Measurements from ENCODE around the gene VDAC2. TPM values are rescaled to one million over a fixed set of nuclear protein-coding genes. Genes with fewer than 3 reads are reported as not detected.

VDAC2 gene
- total and polyA plus RNA-seq, 10 of the 15 experiments (the other 5 are each of a cell fraction or from before 2014, with no cell fraction given) = 73.4 to 294 (median 146) TPM

GRCh38 chr10:75265856-75266255 lies 55.3 kb downstream of the VDAC2 start (continued):
- TF ChIP-seq, protein P1, sequence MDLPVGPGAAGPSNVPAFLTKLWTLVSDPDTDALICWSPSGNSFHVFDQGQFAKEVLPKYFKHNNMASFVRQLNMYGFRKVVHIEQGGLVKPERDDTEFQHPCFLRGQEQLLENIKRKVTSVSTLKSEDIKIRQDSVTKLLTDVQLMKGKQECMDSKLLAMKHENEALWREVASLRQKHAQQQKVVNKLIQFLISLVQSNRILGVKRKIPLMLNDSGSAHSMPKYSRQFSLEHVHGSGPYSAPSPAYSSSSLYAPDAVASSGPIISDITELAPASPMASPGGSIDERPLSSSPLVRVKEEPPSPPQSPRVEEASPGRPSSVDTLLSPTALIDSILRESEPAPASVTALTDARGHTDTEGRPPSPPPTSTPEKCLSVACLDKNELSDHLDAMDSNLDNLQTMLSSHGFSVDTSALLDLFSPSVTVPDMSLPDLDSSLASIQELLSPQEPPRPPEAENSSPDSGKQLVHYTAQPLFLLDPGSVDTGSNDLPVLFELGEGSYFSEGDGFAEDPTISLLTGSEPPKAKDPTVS (IDR thresholded peaks at IDR 0.05; ENCODE audit: low read depth, low read length) = no peak
- TF ChIP-seq NFXL1 (IDR thresholded peaks at IDR 0.05; ENCODE audit: borderline replicate concordance) (no peak), ZNF384 (IDR thresholded peaks at IDR 0.05; ENCODE audit: borderline replicate concordance, low read depth, low read length) (no peak), CREM (IDR thresholded peaks at IDR 0.05; ENCODE audit: low read depth) (no peak)

DNA sequence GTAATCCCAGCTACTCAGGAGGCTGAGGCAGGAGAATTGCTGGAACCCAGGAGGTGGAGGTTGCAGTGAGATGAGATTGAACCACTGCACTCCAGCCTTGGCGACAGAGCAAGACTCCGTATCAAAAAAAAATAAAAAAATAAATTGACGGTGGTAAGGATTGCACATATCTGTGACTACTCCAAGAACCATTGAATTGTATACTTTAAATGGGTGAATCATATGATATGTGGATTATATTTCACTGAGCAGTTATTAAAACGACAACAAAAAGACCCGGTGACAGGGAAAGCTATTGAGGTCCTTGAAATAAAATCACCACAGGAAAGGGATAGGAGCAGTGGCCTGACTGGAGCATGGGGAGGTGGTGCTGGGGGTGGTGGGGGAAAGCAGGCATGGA lies 56.3 kb downstream of the VDAC2 start:
- WGBS (ENCODE audit: insufficient coverage, insufficient replicate concordance, low lambda C conversion rate, missing lambda C conversion rate) = 91% methylated on average over 5 of the region's 5 CpGs
- intact Hi-C loops (cut with micrococcal nuclease; ENCODE audit: unreplicated experiment) (no loop called here), in situ Hi-C loops (cut with MboI) (no loop called here)
- Histone ChIP-seq H3K4me1 (ENCODE audit: control insufficient read depth, insufficient read depth, low read length) (no peaks in the 10 kb centered on the region), H3K9me3 (replicated peaks; ENCODE audit: control insufficient read depth, insufficient read depth, low read length) (no peaks in the 10 kb centered on the region), H3K79me2 (ENCODE audit: control insufficient read depth, insufficient read depth, low read length) (no peaks in the 10 kb centered on the region), H2AFZ (ENCODE audit: control insufficient read depth, low read depth, low read length) (no peak overlapping the region), H3K9ac (ENCODE audit: control insufficient read depth, insufficient read depth, low read length) (no peak overlapping the region), H3K4me2 (ENCODE audit: control insufficient read depth, insufficient read depth) (no peak overlapping the region), H3K4me3 (no peak overlapping the region), H3K27ac (ENCODE audit: control insufficient read depth, insufficient read depth) (no peak overlapping the region), H4K20me1 (ENCODE audit: control insufficient read depth, insufficient read depth) (no peaks in the 10 kb centered on the region), H3K27me3 (replicated peaks in 1 of 2; ENCODE audit: control insufficient read depth in 2 of 2, insufficient read depth in 2 of 2, low read length in 1 of 2) (no peaks in the 10 kb centered on the region), H3K36me3 (ENCODE audit: control insufficient read depth in 2 of 2, insufficient read depth in 2 of 2, low read length in 1 of 2) (no peaks in the 10 kb centered on the region)
- ChIA-PET CTCF (no interaction called here), SMC1A (ENCODE audit: uncharacterized antibody, unreplicated experiment) (no interaction called here), RAD21 (ENCODE audit: unreplicated experiment) (no interaction called here), POLR2A (no interaction called here)
- FAIRE-seq (no peak), ATAC-seq (no peak), DNase-seq (ENCODE audit: low read depth, low spot score) (no peak)
- no TSS peak for BruUV-seq (replicated peaks)
- no peak for TF ChIP-seq PAX5 (IDR thresholded peaks at IDR 0.05; ENCODE audit: borderline replicate concordance, low read depth, low read length)
- no peak for TF ChIP-seq SIX5 (IDR thresholded peaks at IDR 0.05; ENCODE audit: low read depth, low read length, severe bottlenecking)
- no peak for TF ChIP-seq HCFC1 (IDR thresholded peaks at IDR 0.05; ENCODE audit: low read length)
- TF ChIP-seq, protein P2, sequence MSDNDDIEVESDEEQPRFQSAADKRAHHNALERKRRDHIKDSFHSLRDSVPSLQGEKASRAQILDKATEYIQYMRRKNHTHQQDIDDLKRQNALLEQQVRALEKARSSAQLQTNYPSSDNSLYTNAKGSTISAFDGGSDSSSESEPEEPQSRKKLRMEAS (IDR thresholded peaks at IDR 0.05; ENCODE audit: low read depth, low read length) = no peak
- TF ChIP-seq CBFB (IDR thresholded peaks at IDR 0.05; ENCODE audit: low read depth) = no peak
- no peak for TF ChIP-seq RUNX3 (IDR thresholded peaks at IDR 0.05; ENCODE audit: low read length)
- TF ChIP-seq IKZF1 (conservative IDR thresholded peaks at IDR 0.05) = no peak
- TF ChIP-seq IRF3 (IDR thresholded peaks at IDR 0.05) = no peak
- no peak for TF ChIP-seq USF2 (IDR thresholded peaks at IDR 0.05; ENCODE audit: borderline replicate concordance, low read depth, low read length)
- TF ChIP-seq, protein P3, sequence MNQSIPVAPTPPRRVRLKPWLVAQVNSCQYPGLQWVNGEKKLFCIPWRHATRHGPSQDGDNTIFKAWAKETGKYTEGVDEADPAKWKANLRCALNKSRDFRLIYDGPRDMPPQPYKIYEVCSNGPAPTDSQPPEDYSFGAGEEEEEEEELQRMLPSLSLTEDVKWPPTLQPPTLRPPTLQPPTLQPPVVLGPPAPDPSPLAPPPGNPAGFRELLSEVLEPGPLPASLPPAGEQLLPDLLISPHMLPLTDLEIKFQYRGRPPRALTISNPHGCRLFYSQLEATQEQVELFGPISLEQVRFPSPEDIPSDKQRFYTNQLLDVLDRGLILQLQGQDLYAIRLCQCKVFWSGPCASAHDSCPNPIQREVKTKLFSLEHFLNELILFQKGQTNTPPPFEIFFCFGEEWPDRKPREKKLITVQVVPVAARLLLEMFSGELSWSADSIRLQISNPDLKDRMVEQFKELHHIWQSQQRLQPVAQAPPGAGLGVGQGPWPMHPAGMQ (IDR thresholded peaks at IDR 0.05; ENCODE audit: borderline replicate concordance) = no peak
- TF ChIP-seq NFIC (IDR thresholded peaks at IDR 0.05; ENCODE audit: low read depth, low read length) = no peak
- TF ChIP-seq, protein P4, sequence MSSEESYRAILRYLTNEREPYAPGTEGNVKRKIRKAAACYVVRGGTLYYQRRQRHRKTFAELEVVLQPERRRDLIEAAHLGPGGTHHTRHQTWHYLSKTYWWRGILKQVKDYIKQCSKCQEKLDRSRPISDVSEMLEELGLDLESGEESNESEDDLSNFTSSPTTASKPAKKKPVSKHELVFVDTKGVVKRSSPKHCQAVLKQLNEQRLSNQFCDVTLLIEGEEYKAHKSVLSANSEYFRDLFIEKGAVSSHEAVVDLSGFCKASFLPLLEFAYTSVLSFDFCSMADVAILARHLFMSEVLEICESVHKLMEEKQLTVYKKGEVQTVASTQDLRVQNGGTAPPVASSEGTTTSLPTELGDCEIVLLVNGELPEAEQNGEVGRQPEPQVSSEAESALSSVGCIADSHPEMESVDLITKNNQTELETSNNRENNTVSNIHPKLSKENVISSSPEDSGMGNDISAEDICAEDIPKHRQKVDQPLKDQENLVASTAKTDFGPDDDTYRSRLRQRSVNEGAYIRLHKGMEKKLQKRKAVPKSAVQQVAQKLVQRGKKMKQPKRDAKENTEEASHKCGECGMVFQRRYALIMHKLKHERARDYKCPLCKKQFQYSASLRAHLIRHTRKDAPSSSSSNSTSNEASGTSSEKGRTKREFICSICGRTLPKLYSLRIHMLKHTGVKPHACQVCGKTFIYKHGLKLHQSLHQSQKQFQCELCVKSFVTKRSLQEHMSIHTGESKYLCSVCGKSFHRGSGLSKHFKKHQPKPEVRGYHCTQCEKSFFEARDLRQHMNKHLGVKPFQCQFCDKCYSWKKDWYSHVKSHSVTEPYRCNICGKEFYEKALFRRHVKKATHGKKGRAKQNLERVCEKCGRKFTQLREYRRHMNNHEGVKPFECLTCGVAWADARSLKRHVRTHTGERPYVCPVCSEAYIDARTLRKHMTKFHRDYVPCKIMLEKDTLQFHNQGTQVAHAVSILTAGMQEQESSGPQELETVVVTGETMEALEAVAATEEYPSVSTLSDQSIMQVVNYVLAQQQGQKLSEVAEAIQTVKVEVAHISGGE (CRISPR knock-in tag; IDR thresholded peaks at IDR 0.05) = no peak
